HCT116 (cell line): ENCODE results near the gene ANO10. TPM values are rescaled to one million over a fixed set of nuclear protein-coding genes. Genes with fewer than 3 reads are reported as not detected.

Experiments
- ATAC-seq: fragments of 200-7000 bp; cut with Tn5 transposase; 2 replicates; pipeline ENCODE4 v1.9.1; 2020; ENCODE audit warnings: mild to moderate bottlenecking, moderate library complexity
- BruUV-seq: library from RNA; stranded (reverse); fragments of 400-500 nt; replicated peaks from 2 replicates; lab custom pipeline; 2021; lab: Mats Ljungman, UMichigan
- CTCF ChIA-PET: fragments of 300-600 bp; sonication (Branson Sonifier 250); formaldehyde crosslinking; loops from one replicate; lab custom pipeline; 2021; ENCODE audit warnings: antibody characterized with exemption; lab: Charles Lee
- POLR2A ChIA-PET: fragments of 300-600, 350-600 bp; sonication (Branson Sonifier 250); formaldehyde crosslinking; loops from one replicate; lab custom pipeline; 2021; ENCODE audit warnings: antibody characterized with exemption; lab: Charles Lee
- RAD21 ChIA-PET, 2 experiments: fragments of 300-600 bp; sonication (Branson Sonifier 250); formaldehyde crosslinking; loops; one replicate each; lab custom pipeline; 2023; ENCODE audit warnings: low total read pairs in 2 of 2; ENCODE audit not compliant: uncharacterized antibody in 2 of 2, unreplicated experiment in 2 of 2, low non-redundant PET in 1 of 2; lab: Charles Lee
- DNase-seq: peaks from one replicate; pipeline ENCODE4 v3.0.0-alpha.2; 2010; ENCODE audit warnings: low read depth, low spot score
- H2AFZ ChIP-seq: fragments of 200-600 bp; shearing (Covaris generic), sonication (generic); 2 replicates; pipeline ENCODE4 v1.6.1; 2017; ENCODE audit warnings: low read depth, mixed run types, mixed read lengths, antibody characterized with exemption, low read length; ENCODE audit not compliant: poor library complexity, severe bottlenecking
- H3K27ac ChIP-seq: 2 replicates; pipeline ENCODE4 v1.5.1; 2012; ENCODE audit warnings: low read depth, low read length
- H3K27me3 ChIP-seq: fragments of 200-600 bp; sonication (generic); 2 replicates; pipeline ENCODE4 v1.6.1; 2016; ENCODE audit warnings: mixed run types, low read length, mixed read lengths; ENCODE audit not compliant: insufficient read depth
- H3K36me3 ChIP-seq, 2 experiments: fragments of 200-500 bp in 1 of 2; fragments of 200-600 bp in 1 of 2; sonication (Bioruptor generic) in 1 of 2; sonication (generic) in 1 of 2; 2 replicates each; pipeline versions ENCODE4 v1.5.1 to v1.6.1; 2014 to 2016; ENCODE audit warnings: low read length in 2 of 2, inconsistent platforms in 1 of 2, mixed read lengths in 1 of 2, mixed run types in 1 of 2; ENCODE audit not compliant: insufficient read depth in 2 of 2, control insufficient read depth in 1 of 2
- H3K4me1 ChIP-seq, 2 experiments: fragments of 200-600 bp in 1 of 2; sonication (generic) in 1 of 2; 2 replicates each; pipeline versions ENCODE4 v1.5.1 to v1.6.1; 2012 to 2017; ENCODE audit warnings: low read length in 2 of 2, inconsistent platforms in 1 of 2, mild to moderate bottlenecking in 1 of 2, mixed read lengths in 1 of 2, mixed run types in 1 of 2, moderate library complexity in 1 of 2; ENCODE audit not compliant: insufficient read depth in 2 of 2, control insufficient read depth in 1 of 2
- H3K4me2 ChIP-seq: fragments of 200-600 bp; sonication (generic); 2 replicates; pipeline ENCODE4 v1.6.1; 2017; ENCODE audit warnings: mixed run types, low read length, mixed read lengths
- H3K4me3 ChIP-seq, 2 experiments: fragments of 200-600 bp in 1 of 2; sonication (generic) in 1 of 2; replicated peaks in 1 of 2; 2 replicates each; pipeline ENCODE4 v1.5.1; 2011 to 2016; ENCODE audit warnings: low read length in 2 of 2, control low read depth in 1 of 2, low read depth in 1 of 2, mild to moderate bottlenecking in 1 of 2, mixed read lengths in 1 of 2, mixed run types in 1 of 2
- H3K79me2 ChIP-seq: fragments of 200-600 bp; sonication (generic); 2 replicates; pipeline ENCODE4 v1.6.1; 2017; ENCODE audit warnings: mild to moderate bottlenecking, mixed run types, low read length, moderate library complexity, mixed read lengths; ENCODE audit not compliant: insufficient read depth
- H3K9ac ChIP-seq: fragments of 200-600 bp; sonication (generic); 2 replicates; pipeline ENCODE4 v1.6.1; 2016; ENCODE audit warnings: low read length, mixed read lengths
- H3K9me2 ChIP-seq: fragments of 200-600 bp; sonication (generic), shearing (Covaris generic); 2 replicates; pipeline ENCODE4 v1.6.1; 2017; ENCODE audit warnings: mixed run types, mild to moderate bottlenecking, moderate library complexity; ENCODE audit not compliant: insufficient read depth
- H3K9me3 ChIP-seq, 2 experiments: fragments of 200-500 bp in 1 of 2; fragments of 200-600 bp in 1 of 2; sonication (Bioruptor generic) in 1 of 2; sonication (generic) in 1 of 2; 2 replicates each; pipeline ENCODE4 v1.6.1; 2014 to 2017; ENCODE audit warnings: low read length in 2 of 2, mixed read lengths in 2 of 2, inconsistent platforms in 1 of 2, low read depth in 1 of 2, mild to moderate bottlenecking in 1 of 2, mixed run types in 1 of 2, moderate library complexity in 1 of 2; ENCODE audit not compliant: control insufficient read depth in 1 of 2, insufficient read depth in 1 of 2
- H4K20me1 ChIP-seq: fragments of 200-600 bp; sonication (generic), shearing (Covaris generic); 2 replicates; pipeline ENCODE4 v1.6.1; 2017; ENCODE audit warnings: mixed run types, mild to moderate bottlenecking, moderate library complexity; ENCODE audit not compliant: insufficient read depth
- ATF3 ChIP-seq: IDR thresholded peaks from 2 replicates; pipeline ENCODE4 v1.6.1; 2012
- EGR1 ChIP-seq: IDR thresholded peaks from 2 replicates; pipeline ENCODE4 v1.6.1; 2012; ENCODE audit warnings: low read depth
- ELF1 ChIP-seq: IDR thresholded peaks from 2 replicates; pipeline ENCODE4 v1.6.1; 2012; ENCODE audit warnings: low read depth, borderline replicate concordance
- EZH2 ChIP-seq: fragments of 200-600 bp; sonication (generic); IDR thresholded peaks from 2 replicates; pipeline ENCODE4 v1.6.1; 2017; ENCODE audit warnings: antibody characterized with exemption, mixed run types
- EZH2phosphoT487 ChIP-seq: fragments of 200-600 bp; IDR thresholded peaks from 2 replicates; pipeline ENCODE4 v1.6.1; 2018; ENCODE audit warnings: antibody characterized with exemption, borderline replicate concordance
- FOSL1 ChIP-seq: IDR thresholded peaks from 2 replicates; pipeline ENCODE4 v1.6.1; 2012; ENCODE audit warnings: low read depth
- JUND ChIP-seq: IDR thresholded peaks from 2 replicates; pipeline ENCODE4 v1.6.1; 2012
- MAX ChIP-seq: IDR thresholded peaks from 2 replicates; pipeline ENCODE4 v1.6.1; 2012
- POLR2A ChIP-seq: IDR thresholded peaks from 2 replicates; pipeline ENCODE4 v1.7.0; 2011; ENCODE audit warnings: borderline replicate concordance; ENCODE audit not compliant: insufficient read depth, insufficient read length; ENCODE audit errors: extremely low read depth
- POLR2AphosphoS5 ChIP-seq: IDR thresholded peaks from 2 replicates; pipeline ENCODE4 v1.6.1; 2011; ENCODE audit warnings: mild to moderate bottlenecking, low read depth, low read length, moderate library complexity
- RAD21 ChIP-seq: IDR thresholded peaks from 2 replicates; pipeline ENCODE4 v1.6.1; 2012; ENCODE audit warnings: low read depth, mild to moderate bottlenecking
- SIN3A ChIP-seq: IDR thresholded peaks from 2 replicates; pipeline ENCODE4 v1.6.1; 2012; ENCODE audit warnings: low read depth
- SP1 ChIP-seq: IDR thresholded peaks from 2 replicates; pipeline ENCODE4 v1.6.1; 2012; ENCODE audit warnings: low read depth
- SRF ChIP-seq: IDR thresholded peaks from 2 replicates; pipeline ENCODE4 v1.6.1; 2012; ENCODE audit warnings: low read depth
- TCF7L2 ChIP-seq: IDR thresholded peaks from 2 replicates; pipeline ENCODE4 v1.7.0; 2011; ENCODE audit warnings: borderline replicate concordance, inconsistent platforms; ENCODE audit not compliant: insufficient read depth, insufficient read length; ENCODE audit errors: extremely low read depth
- ZFX ChIP-seq: fragments of 450-650 bp; IDR thresholded peaks from 2 replicates; pipeline ENCODE4 v1.6.1; 2017
- ZNF274 ChIP-seq: fragments of 200-500 bp; sonication (Bioruptor generic); IDR thresholded peaks from 2 replicates; pipeline ENCODE4 v1.6.1; 2014; ENCODE audit warnings: mild to moderate bottlenecking, low read depth, low read length, inconsistent platforms
- intact Hi-C: fragments of 100-400 bp; cut with micrococcal nuclease; formaldehyde crosslinking; loops from 2 replicates; pipeline ENCODE4 v1.10.0; 2022
- total RNA-seq: library from RNA; stranded (reverse); gene quantifications from one replicate; pipeline ENCODE4 v1.2.1, GENCODE V29; 2021; ENCODE audit not compliant: unreplicated experiment
- TF ChIP-seq, protein P1 (sequence below): IDR thresholded peaks from 2 replicates; pipeline ENCODE4 v1.6.1; 2011; ENCODE audit warnings: mild to moderate bottlenecking, low read length, moderate library complexity; ENCODE audit not compliant: insufficient replicate concordance; ENCODE audit errors: extremely low read depth
- TF ChIP-seq, protein P2 (sequence below), 3 experiments: fragments of 200-600 bp in 1 of 3; sonication (generic) in 1 of 3; IDR thresholded peaks in 2 of 3; conservative IDR thresholded peaks in 1 of 3; 2 replicates each; pipeline ENCODE4 v1.5.1; 2012 to 2017; ENCODE audit warnings: low read depth in 2 of 3, low read length in 2 of 3, antibody characterized with exemption in 1 of 3, borderline replicate concordance in 1 of 3, control low read depth in 1 of 3, mild to moderate bottlenecking in 1 of 3, mixed read lengths in 1 of 3, mixed run types in 1 of 3, moderate library complexity in 1 of 3; ENCODE audit not compliant: insufficient read depth in 1 of 3

Gene ANO10
- total RNA-seq, 1 experiment from 2014 or later = 13.3 TPM

DNA sequence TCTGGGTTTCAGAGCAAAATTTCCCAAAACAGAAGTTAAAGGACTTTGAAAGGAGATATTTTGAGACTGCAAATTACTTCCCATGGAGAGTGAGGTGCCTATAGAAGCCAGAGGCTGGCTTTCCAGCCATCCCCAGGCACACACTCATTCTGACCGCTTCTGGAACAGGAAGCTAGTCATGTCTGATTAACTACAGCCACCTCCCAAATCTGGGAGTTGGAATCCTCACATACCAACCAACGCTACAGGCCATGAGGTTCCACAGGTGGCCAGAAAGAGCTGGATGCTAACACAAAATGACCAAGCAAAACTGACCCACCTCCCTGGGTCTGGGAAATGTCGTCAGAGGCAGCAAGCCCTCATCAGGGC lies 248.3 kb downstream of the ANO10 start:
- no peak overlapping the region for H3K9ac ChIP-seq
- BruUV-seq = no TSS peak
- no peaks in the 10 kb centered on the region for H3K36me3 ChIP-seq
- no peak overlapping the region for H3K4me3 ChIP-seq
- H3K27ac ChIP-seq = no peak overlapping the region
- ChIA-PET CTCF (no interaction called here), POLR2A (no interaction called here), RAD21 (no interaction called here)
- no peaks in the 10 kb centered on the region for H3K4me1 ChIP-seq
- no peaks in the 10 kb centered on the region for H3K9me2 ChIP-seq
- no peaks in the 10 kb centered on the region for H3K27me3 ChIP-seq
- no peak overlapping the region for H2AFZ ChIP-seq
- DNase-seq (no peak), ATAC-seq (no peak)
- H3K79me2 ChIP-seq = no peaks in the 10 kb centered on the region
- no peaks in the 10 kb centered on the region for H3K9me3 ChIP-seq
- intact Hi-C loops = no loop called here
- no peaks in the 10 kb centered on the region for H4K20me1 ChIP-seq
- H3K4me2 ChIP-seq = no peak overlapping the region
- TF ChIP-seq ELF1 (no peak), ZFX (no peak), SIN3A (no peak), SP1 (no peak), MAX (no peak), EGR1 (no peak), TCF7L2 (no peak), SRF (no peak), ZNF274 (no peak), FOSL1 (no peak), EZH2 (no peak), POLR2A (no peak), ATF3 (no peak), POLR2AphosphoS5 (no peak), JUND (no peak), RAD21 (no peak), EZH2phosphoT487 (no peak)
- TF ChIP-seq, protein P1, sequence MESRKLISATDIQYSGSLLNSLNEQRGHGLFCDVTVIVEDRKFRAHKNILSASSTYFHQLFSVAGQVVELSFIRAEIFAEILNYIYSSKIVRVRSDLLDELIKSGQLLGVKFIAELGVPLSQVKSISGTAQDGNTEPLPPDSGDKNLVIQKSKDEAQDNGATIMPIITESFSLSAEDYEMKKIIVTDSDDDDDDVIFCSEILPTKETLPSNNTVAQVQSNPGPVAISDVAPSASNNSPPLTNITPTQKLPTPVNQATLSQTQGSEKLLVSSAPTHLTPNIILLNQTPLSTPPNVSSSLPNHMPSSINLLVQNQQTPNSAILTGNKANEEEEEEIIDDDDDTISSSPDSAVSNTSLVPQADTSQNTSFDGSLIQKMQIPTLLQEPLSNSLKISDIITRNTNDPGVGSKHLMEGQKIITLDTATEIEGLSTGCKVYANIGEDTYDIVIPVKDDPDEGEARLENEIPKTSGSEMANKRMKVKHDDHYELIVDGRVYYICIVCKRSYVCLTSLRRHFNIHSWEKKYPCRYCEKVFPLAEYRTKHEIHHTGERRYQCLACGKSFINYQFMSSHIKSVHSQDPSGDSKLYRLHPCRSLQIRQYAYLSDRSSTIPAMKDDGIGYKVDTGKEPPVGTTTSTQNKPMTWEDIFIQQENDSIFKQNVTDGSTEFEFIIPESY = no peak
- TF ChIP-seq, protein P2, sequence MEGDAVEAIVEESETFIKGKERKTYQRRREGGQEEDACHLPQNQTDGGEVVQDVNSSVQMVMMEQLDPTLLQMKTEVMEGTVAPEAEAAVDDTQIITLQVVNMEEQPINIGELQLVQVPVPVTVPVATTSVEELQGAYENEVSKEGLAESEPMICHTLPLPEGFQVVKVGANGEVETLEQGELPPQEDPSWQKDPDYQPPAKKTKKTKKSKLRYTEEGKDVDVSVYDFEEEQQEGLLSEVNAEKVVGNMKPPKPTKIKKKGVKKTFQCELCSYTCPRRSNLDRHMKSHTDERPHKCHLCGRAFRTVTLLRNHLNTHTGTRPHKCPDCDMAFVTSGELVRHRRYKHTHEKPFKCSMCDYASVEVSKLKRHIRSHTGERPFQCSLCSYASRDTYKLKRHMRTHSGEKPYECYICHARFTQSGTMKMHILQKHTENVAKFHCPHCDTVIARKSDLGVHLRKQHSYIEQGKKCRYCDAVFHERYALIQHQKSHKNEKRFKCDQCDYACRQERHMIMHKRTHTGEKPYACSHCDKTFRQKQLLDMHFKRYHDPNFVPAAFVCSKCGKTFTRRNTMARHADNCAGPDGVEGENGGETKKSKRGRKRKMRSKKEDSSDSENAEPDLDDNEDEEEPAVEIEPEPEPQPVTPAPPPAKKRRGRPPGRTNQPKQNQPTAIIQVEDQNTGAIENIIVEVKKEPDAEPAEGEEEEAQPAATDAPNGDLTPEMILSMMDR (IDR thresholded peaks at IDR 0.05 in 2 of 3, conservative IDR thresholded peaks at IDR 0.05 in 1 of 3; ENCODE audit: borderline replicate concordance in 1 of 3, insufficient read depth in 1 of 3, low read depth in 2 of 3, low read length in 2 of 3) = no peak
